Liver (tissue), 9 donors: ENCODE measurements around the gene COL26A1. TPM values are rescaled to one million over a fixed set of nuclear protein-coding genes. Genes with fewer than 3 reads are reported as not detected.

Source experiments
- DNase-seq: peaks from one replicate; pipeline ENCODE4 v3.0.0-alpha.2; 2017; ENCODE audit warnings: low spot score
- H3K27ac ChIP-seq, 2 donors: one replicate each; pipeline ENCODE4 v1.7.0; 2013; ENCODE audit warnings: inconsistent platforms in 2 of 2, low read length in 2 of 2, control low read depth in 1 of 2, low read depth in 1 of 2, mild to moderate bottlenecking in 1 of 2
- H3K27me3 ChIP-seq, 4 donors: one replicate each; pipeline versions ENCODE4 v1.6.1 to v1.7.0; 2013; ENCODE audit warnings: low read length in 3 of 4, inconsistent platforms in 1 of 4, mild to moderate bottlenecking in 1 of 4, moderate library complexity in 1 of 4; ENCODE audit not compliant: control insufficient read depth in 4 of 4, insufficient read depth in 4 of 4
- H3K36me3 ChIP-seq, 4 donors: one replicate each; pipeline versions ENCODE4 v1.6.1 to v1.7.0; 2013; ENCODE audit warnings: low read length in 3 of 4, mild to moderate bottlenecking in 3 of 4, low read depth in 1 of 4, moderate library complexity in 1 of 4; ENCODE audit not compliant: control insufficient read depth in 4 of 4, insufficient read depth in 3 of 4
- H3K4me1 ChIP-seq, 4 donors: one replicate each; pipeline versions ENCODE4 v1.6.1 to v1.7.0; 2013; ENCODE audit warnings: low read length in 3 of 4, mild to moderate bottlenecking in 3 of 4, moderate library complexity in 1 of 4; ENCODE audit not compliant: control insufficient read depth in 4 of 4, insufficient read depth in 4 of 4
- H3K4me3 ChIP-seq, 3 donors: one replicate each; pipeline versions ENCODE4 v1.6.1 to v1.7.0; 2013; ENCODE audit warnings: low read length in 3 of 3, control low read depth in 1 of 3, low read depth in 1 of 3, mild to moderate bottlenecking in 1 of 3
- H3K9ac ChIP-seq, 2 donors: one replicate each; pipeline ENCODE4 v1.7.0; 2013; ENCODE audit warnings: low read length in 2 of 2, mild to moderate bottlenecking in 2 of 2, moderate library complexity in 2 of 2, control low read depth in 1 of 2, low read depth in 1 of 2
- H3K9me3 ChIP-seq, 4 donors: one replicate each; pipeline versions ENCODE4 v1.6.1 to v1.7.0; 2013; ENCODE audit warnings: low read length in 3 of 4; ENCODE audit not compliant: control insufficient read depth in 4 of 4
- ATF3 ChIP-seq: IDR thresholded peaks from 2 replicates; pipeline ENCODE4 v1.6.1; 2016; ENCODE audit warnings: antibody characterized with exemption
- FOXA2 ChIP-seq: IDR thresholded peaks from 2 replicates; pipeline ENCODE4 v1.6.1; 2016; ENCODE audit warnings: antibody characterized with exemption
- GABPA ChIP-seq, 2 donors: IDR thresholded peaks in 1 of 2; conservative IDR thresholded peaks in 1 of 2; 2 replicates each; pipeline ENCODE4 v1.6.1; 2016; ENCODE audit warnings: antibody characterized with exemption in 2 of 2, mild to moderate bottlenecking in 1 of 2, moderate library complexity in 1 of 2
- HNF4A ChIP-seq, 2 donors: conservative IDR thresholded peaks; 2 replicates each; pipeline ENCODE4 v1.6.1; 2016; ENCODE audit warnings: antibody characterized with exemption in 2 of 2, mild to moderate bottlenecking in 2 of 2
- JUND ChIP-seq, 2 donors: IDR thresholded peaks; 2 replicates each; pipeline ENCODE4 v1.6.1; 2016; ENCODE audit warnings: antibody characterized with exemption in 2 of 2
- NR2F2 ChIP-seq: IDR thresholded peaks from 2 replicates; pipeline ENCODE4 v1.6.1; 2016; ENCODE audit warnings: antibody characterized with exemption
- REST ChIP-seq: IDR thresholded peaks from 2 replicates; pipeline ENCODE4 v1.6.1; 2016; ENCODE audit warnings: antibody characterized with exemption, mild to moderate bottlenecking
- SP1 ChIP-seq: IDR thresholded peaks from 2 replicates; pipeline ENCODE4 v1.6.1; 2018; ENCODE audit warnings: antibody characterized with exemption, mild to moderate bottlenecking
- TAF1 ChIP-seq: conservative IDR thresholded peaks from 2 replicates; pipeline ENCODE4 v1.6.1; 2016; ENCODE audit warnings: antibody characterized with exemption, mild to moderate bottlenecking
- YY1 ChIP-seq: IDR thresholded peaks from 2 replicates; pipeline ENCODE4 v1.6.1; 2016; ENCODE audit warnings: antibody characterized with exemption, mild to moderate bottlenecking
- WGBS: extraction: QIAGEN DNeasy Blood & Tissue Kit; methylation state at CpG from one replicate; pipeline ENCODE4 v1.1.7; 2013; 5-methylcytosine and 5-hydroxymethylcytosine counted together
- polyA plus RNA-seq, 2 donors: library from polyadenylated mRNA; stranded (reverse) in 1 of 2; unstranded in 1 of 2; fragments of 200-250 nt in 1 of 2; fragments of >200 nt in 1 of 2; fragmentation: Nextera tagmentation in 1 of 2; extraction: Ambion mirVana in 1 of 2; gene quantifications; one replicate each; pipeline versions ENCODE4 v1.2.1 to v1.2.3, GENCODE V29; 2013 to 2015
- total RNA-seq, 2 donors: library from RNA; depleted of rRNA; stranded (reverse); fragments of >200 nt; gene quantifications; one replicate each; pipeline ENCODE4 v1.2.3, GENCODE V29; 2014
- TF ChIP-seq, protein P1 (sequence below): IDR thresholded peaks from 2 replicates; pipeline ENCODE4 v1.6.1; 2016; ENCODE audit warnings: antibody characterized with exemption
- TF ChIP-seq, protein P2 (sequence below): fragments of 150-350 bp; IDR thresholded peaks from 2 replicates; pipeline ENCODE4 v1.5.1; 2017; ENCODE audit warnings: improper control_type of control experiment, low read depth, low read length; ENCODE audit not compliant: missing input control
- donor health status: healthy.
- donor health status: healthy.
- donor health status: healthy.
- donor health status: healthy.
- donor health status: healthy.

The COL26A1 gene
- total and polyA plus RNA-seq, 4 donors: 0.76 to 1.8 (median 0.96) TPM

DNA sequence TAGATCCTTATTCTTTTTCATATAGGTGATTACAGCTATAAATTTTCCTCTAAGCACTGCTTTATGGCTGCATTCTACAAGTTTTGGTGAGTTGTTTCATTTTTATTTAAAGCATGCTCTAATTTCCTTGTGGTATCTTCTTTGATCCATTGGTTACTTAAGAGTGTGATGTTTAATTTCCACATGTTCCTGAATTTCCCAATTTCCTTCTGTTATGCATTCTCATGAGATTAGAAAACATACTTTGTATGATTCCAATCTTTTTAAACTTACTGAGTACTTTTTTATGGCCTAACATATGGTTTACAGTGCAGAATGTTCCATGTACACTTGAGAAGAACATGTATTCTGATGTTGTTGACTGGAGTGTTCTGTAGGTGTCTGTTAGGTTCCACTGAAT, 213.0 kb downstream of the COL26A1 start:
- H3K4me1 ChIP-seq: peaks cover 0 to 1% (median 0%) of the 10 kb centered on the region in 4 donors
- no peak overlapping the region for H3K27ac ChIP-seq
- no peak overlapping the region for H3K9ac ChIP-seq
- DNase-seq: no peak
- peaks cover 0 to 19% (median 4%) of the 10 kb centered on the region in 4 donors for H3K9me3 ChIP-seq
- no peak overlapping the region for H3K4me3 ChIP-seq
- H3K36me3 ChIP-seq: no peaks in the 10 kb centered on the region
- H3K27me3 ChIP-seq: no peaks in the 10 kb centered on the region
- TF ChIP-seq REST: no peak
- TF ChIP-seq GABPA (IDR thresholded peaks at IDR 0.05 in 1 of 2, conservative IDR thresholded peaks at IDR 0.05 in 1 of 2): no peak

DNA sequence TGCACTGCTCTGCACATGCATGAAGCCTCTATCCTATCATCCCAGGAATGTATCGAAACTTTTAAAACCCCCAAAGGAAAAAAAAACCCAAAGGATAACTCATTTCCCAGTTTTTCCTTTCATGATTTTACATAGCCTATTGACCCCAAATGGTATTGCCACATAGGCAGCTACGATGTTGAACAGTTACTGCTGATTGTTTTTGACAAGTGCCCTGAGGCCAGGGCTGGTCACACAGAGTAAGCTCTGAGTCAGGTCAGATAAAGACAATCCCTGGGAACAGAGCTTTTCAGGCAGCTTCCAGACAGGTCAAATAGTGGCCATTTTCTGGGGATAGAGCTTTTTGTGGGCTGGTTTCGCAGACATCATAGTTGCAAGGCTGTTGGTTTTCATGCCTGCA, 214.3 kb downstream of the COL26A1 start:
- TF ChIP-seq JUND (IDR thresholded peaks at IDR 0.05) (no peak), REST (no peak), FOXA2 (no peak), HNF4A (conservative IDR thresholded peaks at IDR 0.05) (no peak), TAF1 (no peak), NR2F2 (no peak), ATF3 (no peak), SP1 (no peak), YY1 (no peak)
- TF ChIP-seq, protein P1, sequence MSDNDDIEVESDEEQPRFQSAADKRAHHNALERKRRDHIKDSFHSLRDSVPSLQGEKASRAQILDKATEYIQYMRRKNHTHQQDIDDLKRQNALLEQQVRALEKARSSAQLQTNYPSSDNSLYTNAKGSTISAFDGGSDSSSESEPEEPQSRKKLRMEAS: no peak
- TF ChIP-seq, protein P2, sequence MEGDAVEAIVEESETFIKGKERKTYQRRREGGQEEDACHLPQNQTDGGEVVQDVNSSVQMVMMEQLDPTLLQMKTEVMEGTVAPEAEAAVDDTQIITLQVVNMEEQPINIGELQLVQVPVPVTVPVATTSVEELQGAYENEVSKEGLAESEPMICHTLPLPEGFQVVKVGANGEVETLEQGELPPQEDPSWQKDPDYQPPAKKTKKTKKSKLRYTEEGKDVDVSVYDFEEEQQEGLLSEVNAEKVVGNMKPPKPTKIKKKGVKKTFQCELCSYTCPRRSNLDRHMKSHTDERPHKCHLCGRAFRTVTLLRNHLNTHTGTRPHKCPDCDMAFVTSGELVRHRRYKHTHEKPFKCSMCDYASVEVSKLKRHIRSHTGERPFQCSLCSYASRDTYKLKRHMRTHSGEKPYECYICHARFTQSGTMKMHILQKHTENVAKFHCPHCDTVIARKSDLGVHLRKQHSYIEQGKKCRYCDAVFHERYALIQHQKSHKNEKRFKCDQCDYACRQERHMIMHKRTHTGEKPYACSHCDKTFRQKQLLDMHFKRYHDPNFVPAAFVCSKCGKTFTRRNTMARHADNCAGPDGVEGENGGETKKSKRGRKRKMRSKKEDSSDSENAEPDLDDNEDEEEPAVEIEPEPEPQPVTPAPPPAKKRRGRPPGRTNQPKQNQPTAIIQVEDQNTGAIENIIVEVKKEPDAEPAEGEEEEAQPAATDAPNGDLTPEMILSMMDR: no peak
- WGBS: 87% methylated on average over 3 of the region's 3 CpGs
- Histone ChIP-seq H3K27me3 (no peaks in the 10 kb centered on the region), H3K4me3 (no peak overlapping the region), H3K27ac (no peak overlapping the region), H3K4me1 (peaks cover 0 to 1% (median 0%) of the 10 kb centered on the region in 4 donors), H3K36me3 (no peaks in the 10 kb centered on the region), H3K9ac (no peak overlapping the region), H3K9me3 (peaks cover 0 to 15% (median under 1%) of the 10 kb centered on the region in 4 donors)
- no peak for DNase-seq
